GM12891 (cell line): ENCODE measurements around the gene SLC6A20.

Experiments
- POLR2A ChIP-seq: IDR thresholded peaks from 2 replicates; pipeline ENCODE4 v1.6.1; 2011; ENCODE audit warnings: low read depth, low read length, control low read depth
- POLR2AphosphoS5 ChIP-seq: IDR thresholded peaks from 2 replicates; pipeline ENCODE4 v1.6.1; 2011; ENCODE audit warnings: low read depth, low read length, control low read depth
- POU2F2 ChIP-seq: IDR thresholded peaks from 2 replicates; pipeline ENCODE4 v1.6.1; 2011; ENCODE audit warnings: low read depth, mild to moderate bottlenecking, control low read depth, low read length, moderate library complexity

GRCh38 chr3:45715945-45716344 lies 80.4 kb downstream of the SLC6A20 start:
- no peak for TF ChIP-seq POLR2A
- no peak for TF ChIP-seq POU2F2
- TF ChIP-seq POLR2AphosphoS5, result no peak
